Caki2 (cell line): ENCODE results near the gene CX3CL1. TPM values are rescaled to one million over a fixed set of nuclear protein-coding genes. Genes with fewer than 3 reads are reported as not detected.

Source experiments
- DNase-seq: peaks from one replicate; pipeline ENCODE4 v3.0.0-alpha.2; 2015; ENCODE audit warnings: low read depth
- in situ Hi-C: cut with HindIII; loops from 2 replicates; pipeline ENCODE4 v1.10.0; 2016; ENCODE audit warnings: low sequenced_read_pairs, low pct_unique_long_range_greater_than_20kb, mixed read lengths
- total RNA-seq: library from RNA; depleted of rRNA; stranded (reverse); fragments of >200 nt; shearing (Covaris generic); gene quantifications from 2 replicates; pipeline ENCODE4 v1.2.3, GENCODE V29; 2014; ENCODE audit warnings: low replicate concordance

Gene CX3CL1
- total RNA-seq, 1 experiment from 2014 or later, result 59.5 TPM

DNA sequence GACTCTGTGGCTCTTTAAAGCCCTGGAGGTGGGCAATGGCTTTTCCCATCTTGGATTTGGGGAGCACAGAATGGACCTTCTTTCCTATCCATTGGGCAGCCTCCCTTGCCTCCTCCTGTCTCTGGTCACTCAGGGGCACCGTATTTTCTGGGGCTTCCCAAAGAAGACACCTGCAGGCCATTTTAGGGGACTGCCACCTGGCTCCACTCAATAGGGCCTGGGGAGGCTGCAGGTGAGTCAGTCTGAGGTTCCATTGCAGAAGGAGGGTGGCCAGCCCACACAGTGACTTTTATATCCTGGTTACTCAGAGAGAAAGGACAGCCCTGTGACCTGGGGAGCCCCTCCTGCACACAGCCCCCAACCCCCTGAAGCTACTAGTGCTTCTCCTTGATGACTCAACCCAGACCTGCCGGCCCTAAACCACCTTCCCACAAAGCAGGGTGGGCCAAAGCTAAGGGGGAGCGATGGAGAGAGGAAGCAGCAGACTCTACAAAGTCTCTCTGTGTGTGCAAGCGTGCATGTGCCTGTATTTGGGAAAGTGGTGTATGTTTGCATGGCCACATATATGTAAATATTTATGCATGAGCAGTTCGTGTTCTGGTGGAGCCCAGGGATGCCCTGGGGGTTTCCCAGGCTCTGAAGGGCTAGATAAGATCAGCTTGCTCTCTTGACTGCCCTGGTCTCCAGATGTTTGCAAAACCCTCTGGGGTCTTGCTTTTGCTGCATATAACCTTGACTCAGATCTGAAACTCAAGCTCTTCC lies 5.0 kb downstream of the CX3CL1 start:
- in situ Hi-C loops, result no loop called here
- peak; percentile 78 for DNase-seq

DNA sequence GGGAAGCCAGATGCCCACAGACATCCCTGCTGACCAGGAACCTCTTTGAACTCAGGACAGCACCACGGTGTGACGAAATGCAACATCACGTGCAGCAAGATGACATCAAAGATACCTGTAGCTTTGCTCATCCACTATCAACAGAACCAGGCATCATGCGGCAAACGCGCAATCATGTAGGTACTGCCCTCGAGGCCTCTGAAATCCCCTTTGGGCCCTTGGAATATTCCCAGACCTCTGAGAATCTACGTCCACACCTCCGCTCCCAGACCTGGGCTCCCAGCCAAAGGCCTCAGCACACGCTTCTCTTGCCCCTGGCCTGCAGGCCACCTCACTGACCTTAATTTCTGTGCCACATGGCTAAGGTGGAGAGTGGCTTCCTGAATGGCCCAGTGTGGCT lies 7.3 kb downstream of the CX3CL1 start:
- in situ Hi-C loops, result no loop called here
- DNase-seq, result peak; percentile 76

DNA sequence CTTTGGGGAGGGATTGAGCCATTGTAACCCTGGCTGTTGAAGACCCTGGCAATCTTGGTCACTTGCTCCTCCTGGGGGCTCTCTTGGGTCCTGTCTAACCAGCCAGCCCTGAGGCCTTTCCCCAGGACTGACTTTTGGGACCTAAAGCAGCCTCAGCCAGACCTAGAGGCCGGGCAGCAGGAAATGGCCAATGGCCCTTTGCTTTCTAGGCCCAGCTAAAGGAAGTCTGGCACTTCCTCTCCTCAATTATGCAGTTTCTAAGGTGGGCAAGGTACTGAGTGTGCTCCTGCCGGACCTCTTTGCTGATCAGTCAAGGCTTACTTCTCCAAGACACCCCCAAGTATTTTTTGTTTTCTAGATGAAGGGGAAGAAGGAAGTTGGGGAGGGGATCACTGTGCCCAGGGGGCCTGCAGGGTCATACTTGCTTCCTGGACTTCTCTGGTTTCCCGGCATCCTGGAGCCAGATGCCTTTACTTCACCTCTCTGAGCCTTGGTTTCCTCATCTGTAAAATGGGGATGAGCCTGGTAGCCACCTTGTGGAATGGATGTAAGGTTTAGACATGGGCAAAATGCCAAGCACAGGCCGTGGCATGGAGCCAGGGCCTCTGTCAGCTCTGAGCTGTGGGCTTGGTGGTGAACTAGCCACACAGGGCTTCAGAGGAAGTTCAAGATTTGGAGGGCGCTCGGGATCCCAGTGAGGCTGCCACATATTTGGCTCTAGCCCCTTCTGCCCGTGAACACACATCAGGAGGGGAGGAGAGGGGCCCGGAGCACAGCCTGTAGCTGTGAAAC lies 8.6 kb downstream of the CX3CL1 start:
- in situ Hi-C loops, result no loop called here
- DNase-seq, result no peak

DNA sequence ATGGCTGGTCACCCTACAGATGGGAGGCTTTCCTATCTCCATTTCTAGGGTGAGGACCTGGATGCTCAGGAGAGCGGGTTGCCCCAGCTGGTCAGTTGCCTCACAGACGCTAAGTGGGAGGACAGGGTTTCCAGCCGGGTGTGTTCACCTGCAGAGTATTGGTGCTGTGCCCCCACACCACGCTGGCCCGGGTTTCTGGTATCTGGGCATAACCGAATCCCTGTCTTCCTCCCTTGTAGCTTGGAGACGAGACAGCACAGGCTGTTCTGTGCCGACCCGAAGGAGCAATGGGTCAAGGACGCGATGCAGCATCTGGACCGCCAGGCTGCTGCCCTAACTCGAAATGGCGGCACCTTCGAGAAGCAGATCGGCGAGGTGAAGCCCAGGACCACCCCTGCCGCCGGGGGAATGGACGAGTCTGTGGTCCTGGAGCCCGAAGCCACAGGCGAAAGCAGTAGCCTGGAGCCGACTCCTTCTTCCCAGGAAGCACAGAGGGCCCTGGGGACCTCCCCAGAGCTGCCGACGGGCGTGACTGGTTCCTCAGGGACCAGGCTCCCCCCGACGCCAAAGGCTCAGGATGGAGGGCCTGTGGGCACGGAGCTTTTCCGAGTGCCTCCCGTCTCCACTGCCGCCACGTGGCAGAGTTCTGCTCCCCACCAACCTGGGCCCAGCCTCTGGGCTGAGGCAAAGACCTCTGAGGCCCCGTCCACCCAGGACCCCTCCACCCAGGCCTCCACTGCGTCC lies 9.7 kb downstream of the CX3CL1 start:
- in situ Hi-C loops, result no loop called here
- DNase-seq, result no peak

DNA sequence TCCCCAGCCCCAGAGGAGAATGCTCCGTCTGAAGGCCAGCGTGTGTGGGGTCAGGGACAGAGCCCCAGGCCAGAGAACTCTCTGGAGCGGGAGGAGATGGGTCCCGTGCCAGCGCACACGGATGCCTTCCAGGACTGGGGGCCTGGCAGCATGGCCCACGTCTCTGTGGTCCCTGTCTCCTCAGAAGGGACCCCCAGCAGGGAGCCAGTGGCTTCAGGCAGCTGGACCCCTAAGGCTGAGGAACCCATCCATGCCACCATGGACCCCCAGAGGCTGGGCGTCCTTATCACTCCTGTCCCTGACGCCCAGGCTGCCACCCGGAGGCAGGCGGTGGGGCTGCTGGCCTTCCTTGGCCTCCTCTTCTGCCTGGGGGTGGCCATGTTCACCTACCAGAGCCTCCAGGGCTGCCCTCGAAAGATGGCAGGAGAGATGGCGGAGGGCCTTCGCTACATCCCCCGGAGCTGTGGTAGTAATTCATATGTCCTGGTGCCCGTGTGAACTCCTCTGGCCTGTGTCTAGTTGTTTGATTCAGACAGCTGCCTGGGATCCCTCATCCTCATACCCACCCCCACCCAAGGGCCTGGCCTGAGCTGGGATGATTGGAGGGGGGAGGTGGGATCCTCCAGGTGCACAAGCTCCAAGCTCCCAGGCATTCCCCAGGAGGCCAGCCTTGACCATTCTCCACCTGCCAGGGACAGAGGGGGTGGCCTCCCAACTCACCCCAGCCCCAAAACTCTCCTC lies 10.4 kb downstream of the CX3CL1 start:
- in situ Hi-C loops, result no loop called here
- DNase-seq, result no peak

DNA sequence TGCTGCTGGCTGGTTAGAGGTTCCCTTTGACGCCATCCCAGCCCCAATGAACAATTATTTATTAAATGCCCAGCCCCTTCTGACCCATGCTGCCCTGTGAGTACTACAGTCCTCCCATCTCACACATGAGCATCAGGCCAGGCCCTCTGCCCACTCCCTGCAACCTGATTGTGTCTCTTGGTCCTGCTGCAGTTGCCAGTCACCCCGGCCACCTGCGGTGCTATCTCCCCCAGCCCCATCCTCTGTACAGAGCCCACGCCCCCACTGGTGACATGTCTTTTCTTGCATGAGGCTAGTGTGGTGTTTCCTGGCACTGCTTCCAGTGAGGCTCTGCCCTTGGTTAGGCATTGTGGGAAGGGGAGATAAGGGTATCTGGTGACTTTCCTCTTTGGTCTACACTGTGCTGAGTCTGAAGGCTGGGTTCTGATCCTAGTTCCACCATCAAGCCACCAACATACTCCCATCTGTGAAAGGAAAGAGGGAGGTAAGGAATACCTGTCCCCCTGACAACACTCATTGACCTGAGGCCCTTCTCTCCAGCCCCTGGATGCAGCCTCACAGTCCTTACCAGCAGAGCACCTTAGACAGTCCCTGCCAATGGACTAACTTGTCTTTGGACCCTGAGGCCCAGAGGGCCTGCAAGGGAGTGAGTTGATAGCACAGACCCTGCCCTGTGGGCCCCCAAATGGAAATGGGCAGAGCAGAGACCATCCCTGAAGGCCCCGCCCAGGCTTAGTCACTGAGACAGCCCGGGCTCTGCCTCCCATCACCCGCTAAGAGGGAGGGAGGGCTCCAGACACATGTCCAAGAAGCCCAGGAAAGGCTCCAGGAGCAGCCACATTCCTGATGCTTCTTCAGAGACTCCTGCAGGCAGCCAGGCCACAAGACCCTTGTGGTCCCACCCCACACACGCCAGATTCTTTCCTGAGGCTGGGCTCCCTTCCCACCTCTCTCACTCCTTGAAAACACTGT lies 11.3 kb downstream of the CX3CL1 start:
- peak; percentile 72 for DNase-seq
- in situ Hi-C loops, result no loop called here

DNA sequence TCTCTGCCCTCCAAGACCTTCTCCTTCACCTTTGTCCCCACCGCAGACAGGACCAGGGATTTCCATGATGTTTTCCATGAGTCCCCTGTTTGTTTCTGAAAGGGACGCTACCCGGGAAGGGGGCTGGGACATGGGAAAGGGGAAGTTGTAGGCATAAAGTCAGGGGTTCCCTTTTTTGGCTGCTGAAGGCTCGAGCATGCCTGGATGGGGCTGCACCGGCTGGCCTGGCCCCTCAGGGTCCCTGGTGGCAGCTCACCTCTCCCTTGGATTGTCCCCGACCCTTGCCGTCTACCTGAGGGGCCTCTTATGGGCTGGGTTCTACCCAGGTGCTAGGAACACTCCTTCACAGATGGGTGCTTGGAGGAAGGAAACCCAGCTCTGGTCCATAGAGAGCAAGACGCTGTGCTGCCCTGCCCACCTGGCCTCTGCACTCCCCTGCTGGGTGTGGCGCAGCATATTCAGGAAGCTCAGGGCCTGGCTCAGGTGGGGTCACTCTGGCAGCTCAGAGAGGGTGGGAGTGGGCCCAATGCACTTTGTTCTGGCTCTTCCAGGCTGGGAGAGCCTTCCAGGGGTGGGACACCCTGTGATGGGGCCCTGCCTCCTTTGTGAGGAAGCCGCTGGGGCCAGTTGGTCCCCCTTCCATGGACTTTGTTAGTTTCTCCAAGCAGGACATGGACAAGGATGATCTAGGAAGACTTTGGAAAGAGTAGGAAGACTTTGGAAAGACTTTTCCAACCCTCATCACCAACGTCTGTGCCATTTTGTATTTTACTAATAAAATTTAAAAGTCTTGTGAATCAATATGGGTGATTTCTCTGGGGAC lies 12.2 kb downstream of the CX3CL1 start:
- in situ Hi-C loops, result no loop called here
- DNase-seq, result no peak

DNA sequence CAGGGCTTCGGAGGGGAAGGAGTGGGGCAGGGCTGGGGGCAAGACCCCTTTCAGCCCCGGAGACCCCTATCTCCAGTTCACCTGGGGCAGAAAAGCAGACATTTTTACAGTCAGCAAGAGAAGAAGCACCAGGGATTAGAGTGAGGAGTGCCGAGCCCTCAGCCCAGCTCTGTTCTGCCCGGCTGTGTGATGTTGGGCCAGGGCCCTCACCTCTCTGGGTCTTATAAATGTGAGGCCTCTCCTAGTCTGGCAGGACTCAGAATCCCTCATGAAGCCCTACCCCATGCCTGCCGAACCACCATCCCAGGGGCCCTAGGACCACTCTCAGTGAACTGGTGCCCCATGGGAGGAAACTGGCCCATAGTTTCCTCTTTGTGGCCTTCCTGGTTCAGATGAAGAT lies 12.8 kb downstream of the CX3CL1 start:
- in situ Hi-C loops, result no loop called here
- DNase-seq, result no peak

DNA sequence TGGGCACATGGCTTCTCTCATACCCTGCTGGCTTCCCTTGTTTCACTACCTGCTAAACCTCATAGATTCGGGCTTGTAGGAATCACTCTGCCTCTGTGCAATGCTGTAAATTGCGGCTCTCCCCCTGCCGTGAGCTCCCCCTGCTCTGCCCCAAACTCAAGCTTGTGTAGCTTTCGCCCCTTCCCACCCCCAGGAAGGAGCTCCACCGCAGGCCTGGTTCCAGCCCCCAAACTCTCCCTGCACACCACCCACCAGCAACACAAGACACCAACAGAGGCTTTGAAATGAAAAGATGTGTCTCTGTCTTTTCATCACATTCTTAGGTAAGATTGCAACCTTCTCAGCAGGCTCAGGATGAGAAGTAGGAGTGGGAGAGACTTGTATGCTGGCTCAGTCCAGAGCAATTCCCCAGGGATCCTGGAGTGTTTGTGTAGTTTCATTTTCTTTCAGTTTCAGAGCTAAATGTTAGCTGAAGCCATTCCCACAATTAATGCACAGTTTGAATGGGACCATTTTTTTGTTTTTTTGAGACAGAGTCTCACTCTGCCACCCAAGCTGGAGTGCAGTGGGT lies 14.2 kb downstream of the CX3CL1 start:
- in situ Hi-C loops, result no loop called here
- no peak for DNase-seq

DNA sequence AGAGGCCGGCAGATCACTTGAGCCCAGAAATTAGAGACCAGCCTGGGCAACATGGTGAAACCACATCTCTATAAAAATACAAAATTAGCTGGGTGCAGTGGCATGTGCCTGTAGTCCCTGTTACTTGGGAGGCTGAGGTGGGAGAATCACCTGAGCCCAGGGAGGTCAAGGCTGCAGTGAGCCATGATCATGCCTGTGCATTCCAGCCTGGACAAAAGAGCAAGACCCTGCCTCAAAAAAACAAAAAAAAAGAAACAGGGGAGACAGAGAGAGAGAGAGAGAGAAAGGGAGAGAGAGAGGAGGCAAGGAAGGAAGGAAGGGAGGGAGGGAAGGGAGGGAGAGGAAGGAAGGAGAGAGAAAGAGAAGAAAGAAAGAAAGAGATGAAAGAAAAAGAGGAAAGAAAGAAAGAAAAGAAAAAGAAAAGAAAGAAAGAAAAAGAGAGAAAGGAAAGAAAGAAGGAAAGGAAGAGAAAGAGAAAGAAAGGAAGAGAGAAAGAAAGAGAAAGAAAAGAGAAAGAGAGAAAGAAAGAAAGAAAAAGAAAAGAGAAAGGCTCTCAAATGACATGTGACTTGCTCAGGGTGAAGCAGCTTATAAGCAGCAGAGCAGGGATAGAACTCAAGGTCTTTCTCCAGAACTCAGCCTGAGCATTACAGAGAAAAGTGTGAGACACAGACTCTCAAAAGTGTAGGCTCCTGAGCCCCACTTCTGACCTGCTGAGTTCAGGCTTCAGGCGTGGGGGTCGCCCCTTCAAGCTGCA lies 15.5 kb downstream of the CX3CL1 start:
- in situ Hi-C loops, result no loop called here
- no peak for DNase-seq

DNA sequence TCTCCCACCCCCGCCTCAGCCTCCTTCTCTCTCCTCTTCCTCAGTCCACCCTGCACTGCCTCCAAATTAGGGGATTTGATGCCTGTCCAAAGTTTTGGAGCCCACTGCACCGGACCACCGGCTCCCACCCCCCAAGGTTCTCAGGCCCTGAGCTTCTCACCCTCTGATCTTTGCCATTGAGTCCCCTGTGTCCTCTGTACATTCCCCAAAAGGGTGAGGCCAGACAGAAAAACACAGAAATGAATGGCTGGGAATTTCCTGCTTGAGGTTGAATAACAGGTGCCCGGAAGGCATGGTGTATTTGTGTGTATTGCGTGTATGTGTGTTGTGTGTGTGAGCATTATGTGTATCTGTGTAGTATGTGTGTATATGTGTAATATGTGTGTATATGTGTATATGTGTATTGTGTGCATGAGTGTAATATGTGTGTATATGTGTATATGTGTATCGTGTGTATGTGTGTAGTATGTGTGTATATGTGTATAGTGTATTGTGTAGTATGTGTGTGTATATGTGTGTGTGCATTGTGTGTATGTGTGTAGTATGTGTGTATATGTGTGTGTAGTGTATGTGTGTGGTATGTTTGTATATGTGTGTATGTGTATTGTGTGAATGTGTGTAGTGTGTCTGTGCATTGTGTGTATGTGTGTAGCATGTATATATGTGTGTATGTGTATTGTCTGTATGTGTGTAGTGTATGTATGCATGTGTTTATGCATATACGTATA lies 16.2 kb downstream of the CX3CL1 start:
- DNase-seq, result no peak
- in situ Hi-C loops, result no loop called here

DNA sequence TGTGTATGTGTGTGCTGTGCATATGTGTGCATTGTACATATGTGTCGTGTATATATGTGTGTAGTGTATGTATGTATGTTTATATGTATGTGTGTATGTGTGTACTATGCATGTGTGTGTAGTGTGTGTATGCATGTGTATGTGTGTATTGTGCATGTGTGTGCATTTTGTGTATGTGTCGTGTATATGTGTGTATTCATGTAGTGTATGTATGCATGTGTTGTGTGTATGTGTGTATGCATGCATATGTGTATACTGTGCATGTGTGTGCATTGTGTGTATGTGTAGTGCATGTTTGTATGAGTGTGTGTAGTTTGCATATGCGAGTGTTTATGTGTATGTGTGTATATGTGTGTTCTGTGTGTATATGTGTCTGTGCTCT lies 16.8 kb downstream of the CX3CL1 start:
- in situ Hi-C loops, result no loop called here
- no peak for DNase-seq

DNA sequence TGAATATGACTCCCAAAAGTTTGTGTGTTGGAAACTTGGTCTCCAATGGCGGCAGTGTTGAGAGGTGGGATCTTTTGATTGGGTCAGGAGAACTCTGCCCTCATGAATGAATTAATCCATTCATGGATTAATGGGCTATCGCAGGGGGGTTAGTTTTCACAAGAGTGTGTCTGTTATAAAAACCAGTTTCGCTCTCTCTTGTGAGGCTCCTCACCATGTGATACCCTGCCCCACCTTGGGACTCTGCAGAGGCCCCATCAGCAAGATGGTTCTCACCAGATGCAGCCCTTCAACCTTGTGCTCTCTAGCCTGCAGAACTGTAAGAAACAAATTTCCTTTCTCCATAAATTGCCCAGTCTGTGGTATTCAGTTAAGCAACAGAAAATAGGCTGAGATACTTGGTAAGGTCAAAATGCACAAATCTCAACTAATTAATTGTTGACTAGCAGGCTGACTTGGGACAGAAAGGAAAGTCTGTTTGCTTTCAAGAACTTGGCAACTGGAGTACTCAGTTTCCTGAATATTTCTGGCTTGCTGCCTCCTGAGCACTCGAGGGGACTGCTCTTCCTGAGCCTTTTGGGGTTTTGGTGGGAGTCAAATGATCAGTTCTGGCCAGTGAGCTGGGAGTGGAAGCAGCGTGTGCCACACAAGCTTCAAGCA lies 18.5 kb downstream of the CX3CL1 start:
- in situ Hi-C loops, result no loop called here
- DNase-seq, result no peak

DNA sequence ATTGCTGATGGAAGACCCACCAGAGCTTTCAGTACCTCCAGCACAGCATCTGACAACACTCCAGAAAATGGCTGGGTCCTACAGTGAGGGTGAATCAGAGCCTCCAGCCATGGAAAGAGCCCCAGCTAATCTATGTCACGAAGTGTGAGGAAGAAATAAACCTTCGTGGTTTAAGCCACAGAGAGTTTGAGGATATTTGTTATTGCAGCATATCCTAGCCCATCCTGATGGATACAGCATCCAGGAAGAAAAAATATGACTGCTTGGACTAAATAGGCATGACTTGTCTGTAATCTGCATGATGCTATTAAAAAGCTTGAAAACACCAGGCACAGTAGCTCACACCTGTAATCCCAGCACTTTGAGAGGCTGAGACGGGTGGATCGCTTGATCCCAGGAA lies 19.0 kb downstream of the CX3CL1 start:
- in situ Hi-C loops, result no loop called here
- DNase-seq, result no peak

DNA sequence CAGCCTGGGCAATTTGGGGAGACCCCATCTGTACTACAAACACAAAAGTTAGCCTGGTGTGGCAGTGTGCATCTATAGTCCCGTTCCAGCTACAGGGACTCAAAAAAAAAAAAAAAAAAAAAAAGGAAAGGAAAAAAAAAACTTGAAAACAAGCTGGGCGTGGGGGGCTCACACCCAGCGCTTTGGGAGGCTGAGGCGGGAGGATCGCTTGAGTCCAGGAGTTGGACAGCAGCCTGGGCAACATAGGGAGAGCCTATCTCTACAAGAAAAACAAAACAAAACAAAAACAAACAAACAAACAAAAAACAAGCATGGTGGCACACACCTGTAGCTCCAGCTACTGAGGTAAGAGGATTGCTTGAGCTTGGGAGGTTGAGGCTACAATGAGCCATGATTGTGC lies 19.4 kb downstream of the CX3CL1 start:
- no peak for DNase-seq
- in situ Hi-C loops, result no loop called here
